Nucleus accumbens (tissue), 56 donors: Measurements from ENCODE around the gene REXO1.

ENCODE experiments used
- DNase-seq, 56 donors: peaks; one replicate each; lab custom pipeline; 2025; lab: John Stamatoyannopoulos, UW

REXO1 gene

DNA sequence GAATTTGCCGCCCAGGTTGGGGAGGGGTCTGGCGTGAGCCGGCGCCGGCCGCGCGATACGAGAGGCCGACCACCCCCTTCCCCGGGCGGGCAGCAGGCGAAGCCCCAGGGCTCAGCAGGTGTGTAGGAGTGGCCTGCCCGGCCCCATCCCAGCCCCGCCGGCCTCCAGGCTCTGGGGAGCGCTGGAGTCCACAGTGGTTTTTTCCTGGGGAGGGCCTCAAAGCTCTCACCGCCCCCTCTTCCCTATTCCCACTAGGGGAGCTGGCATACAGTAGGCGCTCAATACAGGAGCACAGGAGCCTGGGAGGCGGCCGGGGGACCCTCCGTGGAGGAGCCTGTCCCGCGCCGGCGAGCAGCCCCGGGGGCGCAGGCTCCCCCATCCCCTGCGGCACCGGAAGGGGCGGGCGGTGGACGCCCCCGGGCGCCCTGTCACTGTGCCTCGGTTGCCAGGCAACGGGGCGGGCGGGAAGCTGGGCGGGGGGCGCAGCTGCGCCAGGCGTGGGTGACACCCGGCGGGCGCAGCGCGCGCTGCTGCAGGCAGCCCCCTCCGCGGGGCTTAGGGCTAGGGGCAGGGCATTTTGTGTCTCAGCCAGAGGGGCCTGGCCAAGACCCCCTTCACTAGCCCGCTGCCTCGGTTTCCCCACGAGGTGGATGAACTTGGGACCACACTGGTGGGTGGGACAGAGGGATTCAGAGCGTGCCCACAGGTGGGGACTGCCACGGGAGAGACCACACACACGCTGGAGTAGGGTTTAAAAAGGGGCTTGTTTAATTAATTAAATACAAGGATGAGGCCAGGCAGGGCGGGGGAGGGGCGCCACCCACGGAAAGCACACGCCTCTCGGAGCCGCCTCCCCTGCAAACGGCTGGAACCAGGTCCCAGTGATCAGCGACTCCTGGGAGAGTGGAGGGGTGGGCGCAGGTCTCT is 3.6 kb upstream of the REXO1 start:
- peak in 33 of 56 donors; percentile 10 to 82 (median 48) for DNase-seq

DNA sequence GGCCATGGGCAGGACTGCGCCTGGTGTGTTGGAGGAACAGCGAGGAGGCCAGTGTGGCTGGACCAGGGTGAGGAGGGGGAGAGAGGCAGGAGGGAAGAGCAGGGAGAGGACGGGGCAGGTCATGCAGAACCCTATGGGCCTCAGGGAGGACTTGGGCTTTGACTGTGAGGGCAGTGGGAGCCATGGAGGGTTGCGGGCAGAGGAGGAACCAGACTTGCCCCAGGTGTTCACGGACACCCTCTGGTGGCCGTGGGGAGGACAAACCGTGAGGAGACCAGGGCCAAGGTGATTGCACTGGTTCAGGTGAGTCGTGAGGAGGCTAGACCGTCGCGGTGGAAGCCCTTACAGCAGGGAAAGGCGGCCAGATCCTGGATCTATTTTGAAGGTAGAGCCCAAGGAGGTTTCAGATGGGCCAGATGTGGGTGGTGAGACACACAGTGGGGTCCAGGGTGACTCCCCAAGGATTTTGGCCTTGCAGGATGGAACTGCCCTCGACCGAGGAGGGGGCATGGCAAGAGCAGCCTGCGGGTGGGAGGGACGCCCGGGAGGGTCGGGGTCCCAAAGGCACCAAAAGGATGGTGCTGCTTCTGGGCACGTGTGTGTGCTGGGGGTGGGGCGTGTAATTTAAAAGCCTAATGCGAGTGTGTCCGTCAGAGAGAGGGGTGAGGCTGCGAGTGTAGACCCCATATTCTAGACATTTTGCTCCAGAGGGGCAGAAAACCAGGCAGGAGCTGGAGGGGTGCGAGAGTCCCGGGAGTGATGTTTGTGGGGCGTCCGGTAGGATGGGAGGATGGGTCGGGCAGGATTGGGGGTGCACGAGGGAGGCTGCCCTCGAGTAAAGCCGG is 2.7 kb upstream of the REXO1 start:
- DNase-seq: no peak

DNA sequence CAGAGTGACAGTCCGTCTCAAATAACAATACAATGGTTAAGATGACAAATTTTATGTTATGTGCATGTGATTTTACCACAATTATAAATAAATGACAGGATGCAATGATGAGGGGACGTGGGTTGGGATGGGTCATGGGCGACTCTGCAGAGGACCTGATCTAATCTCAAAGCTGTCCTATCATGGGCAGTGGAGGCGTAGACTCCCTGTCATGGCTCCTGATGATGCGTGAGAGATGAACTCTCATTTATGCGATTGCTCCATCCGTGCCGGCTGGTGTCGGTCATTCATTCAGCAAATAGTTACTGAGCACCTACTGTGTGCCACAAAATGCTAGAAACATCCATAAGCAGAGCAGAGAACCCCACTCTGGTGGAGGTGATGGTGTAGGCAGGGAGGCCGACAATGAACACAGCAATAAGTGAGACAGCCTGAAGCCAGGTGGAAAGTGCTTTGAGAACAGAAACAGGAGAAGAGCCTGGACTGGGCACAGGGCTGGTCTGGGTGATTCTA is 1.7 kb upstream of the REXO1 start:
- no peak for DNase-seq

DNA sequence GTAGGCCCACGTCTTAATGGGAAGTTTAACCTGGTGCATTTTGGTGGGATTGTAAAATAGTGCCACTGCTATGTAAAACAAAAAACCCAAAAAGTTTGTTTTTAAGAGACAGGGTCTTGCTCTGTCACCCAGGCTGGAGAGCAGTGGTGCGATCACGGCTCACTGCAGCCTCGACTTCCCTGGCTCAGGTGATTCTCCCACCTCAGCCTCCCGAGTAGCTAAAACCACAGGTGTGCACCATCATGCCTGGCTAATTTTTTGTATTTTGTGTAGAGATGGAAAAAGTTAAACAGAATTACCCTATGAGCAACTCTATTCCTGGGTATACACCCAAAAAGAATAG is 820 bp upstream of the REXO1 start:
- DNase-seq: no peak

DNA sequence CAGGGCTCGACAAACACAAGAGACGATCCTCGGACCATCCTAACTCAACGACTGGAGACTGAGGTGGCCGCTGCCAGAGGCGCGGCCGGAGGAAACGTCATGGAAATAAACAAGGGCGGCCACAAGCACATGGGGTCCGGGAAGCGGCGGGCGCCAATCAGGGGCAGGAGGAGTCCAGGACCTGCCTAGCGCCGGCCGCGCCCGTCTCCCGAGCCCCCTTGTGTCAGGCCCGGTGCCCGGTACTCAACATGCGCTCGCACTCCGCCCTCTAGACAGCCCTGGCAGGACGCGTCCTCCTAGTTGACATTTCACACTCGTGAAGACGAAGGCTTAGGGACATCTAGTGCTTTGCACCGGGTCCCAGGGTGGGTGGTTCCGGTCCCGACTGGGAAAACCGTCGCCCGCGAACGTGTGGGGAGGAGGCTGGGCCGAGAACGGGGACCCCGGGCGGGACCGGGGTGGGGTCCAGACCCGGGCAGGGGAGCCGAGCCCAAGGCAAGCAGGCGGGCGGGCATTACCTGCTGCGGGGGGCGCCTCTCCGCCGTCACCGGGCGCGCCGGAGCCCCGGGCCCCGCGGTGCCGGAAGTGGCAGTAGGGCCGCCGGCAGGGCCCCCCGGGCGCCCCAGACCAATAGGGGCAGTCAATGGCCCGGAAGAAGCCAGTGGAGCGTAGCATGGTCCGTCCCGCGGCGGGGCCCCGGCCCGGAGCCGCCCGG is 442 bp downstream of the REXO1 start:
- peak in 2 of 56 donors; percentile 21 to 35 for DNase-seq

DNA sequence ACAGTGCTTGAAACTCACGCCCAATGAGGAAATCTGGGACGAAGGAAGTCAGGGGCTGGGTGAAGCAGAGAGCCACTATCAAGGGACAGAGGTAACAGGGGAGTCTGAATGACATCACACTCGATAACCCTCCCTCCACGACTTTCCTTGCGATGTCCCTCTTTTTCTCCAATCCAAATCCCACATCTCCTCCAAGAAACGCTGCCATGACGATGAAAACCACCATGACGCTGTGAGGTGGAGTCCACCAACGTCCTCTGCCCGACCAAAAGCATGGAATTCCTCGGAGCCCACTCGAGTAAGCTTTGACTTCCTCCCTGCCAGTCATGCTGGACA is 967 bp downstream of the REXO1 start:
- DNase-seq: no peak

DNA sequence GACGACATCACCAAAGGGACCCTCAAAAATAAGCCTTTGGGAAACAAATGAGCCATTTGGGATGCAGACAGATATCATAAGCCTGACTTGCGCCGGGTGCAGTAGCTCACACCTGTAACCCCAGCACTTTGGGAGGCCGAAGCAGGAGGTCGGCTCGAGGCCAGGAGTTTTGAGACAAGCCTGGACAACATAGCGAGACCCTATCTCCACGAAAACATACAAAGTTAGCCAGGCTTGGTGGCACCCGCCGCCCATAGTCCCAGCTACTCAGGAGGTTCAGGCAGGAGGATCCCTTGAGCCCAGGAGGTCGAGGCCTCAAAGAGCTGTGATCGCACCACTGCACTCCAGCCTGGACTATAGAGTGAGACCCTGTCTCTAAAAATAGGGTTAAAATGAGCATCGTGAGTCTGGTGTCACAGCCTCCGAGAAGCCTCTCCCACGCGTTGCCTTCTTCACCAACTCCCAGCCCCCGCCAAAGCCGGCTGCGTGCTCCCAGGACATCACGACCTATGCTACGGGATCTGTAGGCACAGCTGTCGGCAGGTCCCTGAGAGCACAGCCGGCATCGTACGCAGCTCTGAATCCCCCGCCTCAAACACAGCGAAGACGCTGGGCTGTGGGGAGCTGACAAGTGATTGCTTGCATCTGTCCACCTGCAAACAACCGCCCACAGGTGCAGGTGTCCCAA is 1.6 kb downstream of the REXO1 start:
- DNase-seq: peak in 8 of 56 donors; percentile 3 to 59 (median 21)

DNA sequence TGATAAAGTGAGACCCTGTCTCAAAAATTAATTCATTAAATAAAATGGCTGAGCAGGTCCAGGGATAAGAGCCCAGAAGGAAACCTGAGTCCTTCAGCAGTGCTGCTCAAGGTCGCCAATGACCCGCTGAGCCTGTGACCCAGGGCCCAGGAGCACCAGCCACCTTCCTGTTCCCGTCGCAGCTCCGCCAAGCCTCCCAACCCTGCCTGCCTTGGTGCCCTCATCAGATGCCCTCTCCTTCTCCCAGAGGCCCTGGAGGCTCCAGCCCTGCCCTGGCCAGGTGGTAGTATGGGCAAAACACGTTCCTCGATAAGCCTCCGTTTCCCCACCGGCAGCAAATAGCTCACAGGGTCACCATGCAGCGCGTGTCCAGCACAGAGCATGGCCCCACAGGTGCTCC is 2.6 kb downstream of the REXO1 start:
- DNase-seq: no peak

DNA sequence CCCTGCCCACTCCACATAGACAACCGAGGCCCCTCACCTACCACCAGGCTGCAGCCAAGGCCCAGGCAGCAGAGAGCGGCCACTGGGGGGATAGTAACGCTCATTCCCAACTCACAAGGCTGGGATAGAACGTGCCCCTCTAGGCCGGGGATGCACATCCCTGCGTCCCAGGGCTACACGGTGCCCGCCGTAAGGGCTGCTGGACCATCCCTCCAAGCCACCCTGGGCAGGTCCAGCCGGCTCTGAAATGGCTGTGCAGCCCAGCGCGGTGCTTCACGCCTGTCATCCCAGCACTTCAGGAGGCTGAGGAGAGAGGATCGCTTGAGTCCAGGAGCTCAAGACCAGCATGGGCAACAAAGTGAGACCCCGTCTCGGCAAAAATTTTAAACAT is 3.2 kb downstream of the REXO1 start:
- DNase-seq: no peak

DNA sequence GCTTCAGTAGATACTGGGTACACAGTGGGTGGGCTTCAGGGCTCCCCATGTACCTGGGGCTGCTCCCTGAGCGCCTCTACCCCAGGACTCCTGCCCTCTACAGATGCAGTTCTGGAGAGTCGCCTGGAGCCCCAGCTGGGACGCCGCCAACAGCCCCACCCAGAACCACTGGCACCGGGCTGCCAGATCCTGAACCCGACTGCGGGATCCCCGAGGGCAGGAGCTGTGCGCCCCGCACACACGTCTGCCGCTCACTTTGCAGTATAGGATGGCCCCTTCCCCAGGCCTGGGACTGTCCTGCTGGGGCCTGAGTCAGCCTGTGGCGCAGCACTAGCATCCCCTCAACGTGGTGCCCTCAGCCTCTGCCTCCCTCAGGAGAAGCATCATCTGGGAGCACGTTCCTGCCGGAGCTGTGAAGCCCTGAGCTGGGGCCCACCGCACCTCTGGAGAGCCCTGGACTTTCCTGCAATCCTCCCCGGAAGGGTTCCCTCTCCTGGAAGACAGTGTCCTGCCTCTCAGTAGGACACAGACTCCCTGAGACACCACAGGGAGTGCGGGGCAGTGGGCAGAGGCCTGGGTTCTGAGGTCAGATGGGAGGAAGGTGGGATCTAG is 3.7 kb downstream of the REXO1 start:
- DNase-seq: no peak

DNA sequence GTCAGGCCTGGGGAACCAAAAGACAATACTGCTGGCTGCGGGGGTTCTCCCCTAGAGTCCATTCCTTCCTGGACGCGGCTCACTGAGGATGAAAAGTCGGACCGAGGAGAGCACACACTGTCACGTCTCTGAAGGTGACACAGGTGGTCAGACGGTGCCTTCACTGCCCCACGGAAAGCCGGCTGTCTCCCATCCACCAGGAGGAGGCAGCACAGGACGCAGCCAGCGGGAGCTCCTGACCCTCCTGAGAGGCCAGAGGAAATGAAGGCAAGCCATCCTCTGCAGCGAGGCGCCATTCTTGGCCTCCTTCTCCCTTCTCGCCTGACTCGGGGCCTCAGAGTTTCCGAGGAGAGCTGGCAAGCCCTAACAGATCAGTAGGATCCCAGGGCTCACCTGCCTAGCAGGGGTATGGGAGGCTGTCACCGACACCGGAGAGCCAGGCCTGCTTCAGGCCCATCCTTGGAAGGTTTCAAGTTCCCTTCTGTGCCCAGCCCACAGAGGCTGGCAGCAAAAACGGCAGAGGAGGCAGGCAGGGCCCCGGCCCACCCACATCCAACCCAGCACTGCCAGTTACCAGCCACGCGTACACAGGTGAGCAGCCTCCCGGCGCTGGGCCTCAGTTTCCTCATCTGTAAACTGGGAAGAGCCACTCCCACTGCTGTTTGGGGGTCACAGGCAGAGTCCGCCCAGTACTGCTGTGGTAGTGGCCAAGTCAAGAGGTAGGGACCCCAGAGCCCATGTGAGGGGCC is 4.5 kb downstream of the REXO1 start:
- no peak for DNase-seq

DNA sequence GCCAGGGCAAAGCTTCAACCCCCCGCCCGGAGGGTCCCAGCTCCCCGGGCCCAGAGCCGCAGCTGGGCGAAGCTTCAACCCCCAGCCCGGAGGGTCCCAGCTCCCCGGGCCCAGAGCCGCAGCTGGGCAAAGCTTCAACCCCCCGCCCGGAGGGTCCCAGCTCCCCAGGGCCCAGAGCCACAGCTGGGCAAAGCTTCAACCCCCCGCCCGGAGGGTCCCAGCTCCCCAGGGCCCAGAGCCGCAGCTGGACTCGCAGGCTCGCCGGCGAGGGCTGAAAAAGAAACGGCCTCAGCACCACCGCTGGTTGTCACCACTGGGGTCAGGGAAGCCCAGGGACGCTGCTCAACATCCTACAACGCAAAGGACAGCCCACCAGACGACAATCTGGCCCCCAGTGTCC is 5.2 kb downstream of the REXO1 start:
- no peak for DNase-seq

DNA sequence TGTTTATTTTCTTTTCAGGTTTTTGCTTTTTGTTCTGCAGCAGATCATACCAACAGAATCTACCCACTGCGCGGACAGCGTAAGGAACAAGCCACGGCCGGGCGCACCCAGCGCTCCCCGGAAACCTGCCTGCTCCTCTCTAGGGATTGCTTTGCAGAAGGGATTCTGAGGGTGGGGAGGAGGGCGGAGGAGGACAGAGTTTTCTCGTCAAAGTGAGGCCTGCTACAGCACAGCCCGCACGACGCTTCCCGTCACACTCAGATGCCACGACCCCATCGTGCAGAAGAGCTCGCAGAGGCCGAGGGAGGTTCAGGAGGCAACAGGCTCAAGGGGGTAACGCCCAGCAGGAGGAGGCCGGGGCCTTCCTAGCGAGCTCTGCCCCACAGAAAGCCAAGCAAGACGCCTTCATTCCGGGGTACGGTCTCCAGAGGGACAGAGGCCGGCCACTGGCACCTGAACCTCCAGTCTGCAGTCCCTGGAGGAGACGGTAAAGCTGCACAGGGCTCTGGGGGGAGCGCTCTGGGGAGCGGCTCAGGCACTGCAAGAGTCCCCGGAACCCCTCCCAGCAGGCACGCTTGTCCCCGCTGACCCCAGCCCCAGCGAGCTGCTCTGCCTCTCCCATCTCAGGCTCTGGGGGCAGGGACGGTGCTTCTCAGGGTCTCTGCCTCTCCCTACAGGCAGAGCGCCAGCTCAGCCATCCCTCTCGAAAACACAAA is 6.9 kb downstream of the REXO1 start:
- peak in 12 of 56 donors; percentile 13 to 63 (median 28) for DNase-seq

DNA sequence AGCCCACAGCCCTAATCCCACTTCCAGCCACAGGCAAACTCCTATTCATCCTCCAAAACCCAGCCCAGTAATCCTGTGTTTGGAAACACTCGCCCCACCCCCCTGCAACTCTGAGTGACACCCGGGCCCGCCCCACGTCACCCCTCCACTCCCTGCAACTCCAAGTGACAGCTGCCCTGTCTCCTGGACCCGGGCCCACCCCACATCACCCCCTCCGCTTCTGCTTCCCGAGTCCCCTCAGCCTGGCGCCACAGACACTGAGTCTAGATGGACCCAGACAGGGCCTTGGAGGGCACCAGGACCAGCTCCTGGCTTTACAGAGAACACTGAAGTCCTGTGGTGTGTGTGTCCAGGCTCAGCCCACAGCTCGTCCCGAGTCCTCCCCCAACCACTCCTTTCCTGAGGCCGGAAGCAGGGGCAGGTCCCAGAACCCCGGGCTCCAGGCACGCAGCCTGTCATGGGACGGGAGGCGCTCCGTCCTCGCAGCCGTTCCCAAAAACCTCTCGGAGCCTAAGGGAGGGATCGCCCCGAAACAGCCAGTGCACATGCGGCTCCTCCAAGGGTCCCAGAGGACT is 7.7 kb downstream of the REXO1 start:
- DNase-seq: no peak

DNA sequence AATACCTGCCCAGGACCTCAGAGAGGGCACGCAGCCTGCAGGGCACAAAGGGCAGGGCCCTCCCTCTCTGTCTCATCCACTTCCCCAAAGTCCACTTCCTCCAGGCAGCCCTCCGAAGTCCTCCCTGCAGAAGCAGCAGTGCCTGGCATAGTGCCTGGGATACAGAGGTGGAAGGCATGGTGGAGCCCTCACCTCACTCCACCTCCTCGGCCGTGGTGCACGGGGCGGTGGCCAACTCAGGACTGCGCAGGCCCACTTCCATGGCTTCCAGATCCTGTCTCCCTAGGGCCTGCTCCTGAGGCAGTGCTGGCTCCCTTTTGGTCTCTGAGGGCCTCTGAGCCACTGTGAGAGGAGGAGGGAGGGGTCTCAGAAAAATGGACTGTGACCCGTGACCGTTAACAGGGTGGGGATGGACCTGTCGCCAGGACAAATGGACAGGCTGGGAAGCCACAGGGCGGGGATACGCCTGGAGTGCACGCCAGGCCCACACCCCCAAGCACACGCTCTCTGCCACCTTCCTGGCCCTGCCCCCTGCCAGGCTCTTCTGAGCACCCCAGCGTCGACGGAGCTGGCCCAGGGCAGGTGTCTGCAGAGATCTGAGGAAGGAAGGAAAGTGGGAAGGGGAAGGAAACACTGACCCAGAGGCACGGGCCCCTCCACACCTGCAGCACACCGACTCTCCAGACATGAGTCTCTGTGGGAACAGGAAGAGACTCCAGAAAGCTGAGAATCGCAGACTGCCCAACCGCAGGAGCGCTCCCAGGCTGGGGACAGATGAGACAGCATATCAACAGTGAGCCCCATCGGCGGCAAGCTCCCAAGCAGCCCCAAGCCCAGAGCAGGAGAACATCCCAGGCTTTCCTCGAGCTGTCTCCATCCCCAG is 8.4 kb downstream of the REXO1 start:
- no peak for DNase-seq

DNA sequence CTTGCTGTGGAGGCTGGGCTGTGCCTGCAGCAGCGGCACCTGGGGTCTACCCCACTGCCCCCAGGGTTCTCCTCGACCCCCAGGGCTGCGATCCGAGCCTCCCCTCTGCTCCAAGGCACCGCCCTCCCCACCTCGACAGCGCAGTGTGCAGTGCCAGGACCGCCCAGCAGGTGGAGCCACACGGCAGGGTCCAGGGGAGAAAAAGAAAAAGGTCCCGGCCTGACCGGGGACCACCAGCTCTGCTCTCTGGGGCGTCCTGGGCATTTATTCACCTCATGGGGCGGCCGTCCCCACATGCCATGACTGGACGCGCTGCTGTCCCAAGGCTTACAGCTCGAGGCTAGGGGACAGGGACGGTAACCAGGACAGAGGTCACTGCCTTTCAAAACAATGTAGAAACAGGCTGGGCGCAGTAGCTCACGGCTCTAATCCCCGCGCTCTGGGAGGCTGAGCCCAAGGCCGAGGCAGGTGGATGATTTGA is 10.6 kb downstream of the REXO1 start:
- peak in 9 of 56 donors; percentile 7 to 41 (median 13) for DNase-seq

DNA sequence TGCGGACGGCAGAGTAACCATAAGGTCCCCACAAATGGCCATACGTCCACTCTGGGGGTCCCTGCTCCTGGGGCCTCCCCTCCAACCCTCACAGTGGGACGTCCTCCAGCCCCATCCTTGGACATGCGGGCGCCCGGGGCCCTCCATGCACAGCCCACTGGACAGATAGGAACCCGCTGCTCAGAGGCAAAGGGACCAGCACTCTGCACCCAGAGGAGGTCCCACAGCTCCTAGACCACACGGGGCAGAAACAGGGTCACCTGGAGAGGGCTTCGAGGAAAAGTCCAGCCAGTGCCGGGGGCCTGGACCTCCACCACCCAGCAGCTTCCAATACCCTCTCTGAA is 11.1 kb downstream of the REXO1 start:
- no peak for DNase-seq
